Measurements from ENCODE around the gene MED8. TPM values are rescaled to one million over a fixed set of nuclear protein-coding genes. Genes with fewer than 3 reads are reported as not detected.
"Not testable (repeated sequence)": the region's sequence is repeated elsewhere in the genome, so short reads cannot be mapped to it uniquely, and the experiment has no call there.

MED8 gene
- total RNA-seq, 1 donor from 2014 or later = 83.2 TPM

DNA sequence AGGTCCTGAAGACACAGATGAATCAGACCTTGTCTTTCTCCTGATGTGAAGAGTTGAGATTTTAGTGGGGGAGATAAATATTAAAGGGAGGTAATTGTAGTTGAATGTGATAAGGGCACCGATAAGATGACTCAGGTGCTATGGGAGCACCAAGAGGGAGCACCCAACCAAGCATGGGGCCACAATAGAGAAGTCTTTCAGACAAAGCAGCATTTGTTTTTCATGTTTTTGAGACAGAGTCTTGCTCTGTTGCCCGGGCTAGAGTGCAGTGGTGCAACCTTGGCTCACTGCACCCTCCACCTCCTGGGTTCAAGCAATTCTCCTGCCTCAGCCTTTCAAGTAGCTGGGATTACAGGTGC is 16.3 kb upstream of the MED8 start:
- H3K36me3 ChIP-seq (ENCODE audit: control insufficient read depth, insufficient read depth, low read length) = peaks cover 20% of the 10 kb centered on the region
- H3K27me3 ChIP-seq (ENCODE audit: control insufficient read depth, insufficient read depth, low read length) = no peaks in the 10 kb centered on the region
- DNase-seq (ENCODE audit: low read depth) = no peak
- FAIRE-seq = no peak
- H3K4me3 ChIP-seq (ENCODE audit: low read depth, low read length) = no peak overlapping the region
- no peak for TF ChIP-seq CTCF (IDR thresholded peaks at IDR 0.05; ENCODE audit: insufficient read depth, low read length, severe bottlenecking)

DNA sequence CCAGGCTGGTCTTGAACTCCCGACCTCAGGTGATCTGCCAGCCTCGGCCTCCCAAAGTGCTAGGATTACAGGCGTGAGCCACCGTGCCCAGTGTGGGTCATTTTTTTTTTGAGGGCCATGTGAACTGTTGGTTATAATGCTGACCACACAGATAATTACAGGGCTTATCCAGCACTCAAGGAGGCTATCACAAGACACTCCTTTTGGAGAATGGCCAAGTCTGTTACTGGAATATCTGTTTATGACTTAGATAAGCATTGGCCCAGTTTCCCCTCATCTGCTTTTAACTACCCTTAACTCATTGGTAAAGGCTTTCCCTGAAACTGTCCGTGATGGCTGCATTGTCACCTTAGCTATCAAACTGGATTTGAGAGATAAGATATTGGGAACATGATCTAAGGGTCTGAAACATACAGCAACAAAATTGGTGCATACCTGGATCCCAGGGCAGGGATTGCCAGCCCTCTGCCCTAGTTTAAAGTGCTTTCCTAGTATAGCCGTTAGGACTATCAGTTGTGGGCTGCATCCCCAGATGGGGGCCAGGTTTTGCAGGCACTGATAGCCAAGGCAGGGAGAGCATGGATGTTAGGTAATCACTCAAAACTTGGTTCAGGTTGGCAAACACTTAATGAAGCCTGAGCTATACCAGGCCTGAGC is 15.7 kb upstream of the MED8 start:
- no peaks in the 10 kb centered on the region for H3K27me3 ChIP-seq (ENCODE audit: control insufficient read depth, insufficient read depth, low read length)
- TF ChIP-seq CTCF (IDR thresholded peaks at IDR 0.05; ENCODE audit: insufficient read depth, low read length, severe bottlenecking) = no peak
- FAIRE-seq (no peak), DNase-seq (ENCODE audit: low read depth) (no peak)
- H3K36me3 ChIP-seq (ENCODE audit: control insufficient read depth, insufficient read depth, low read length) = peaks cover 20% of the 10 kb centered on the region
- no peak overlapping the region for H3K4me3 ChIP-seq (ENCODE audit: low read depth, low read length)

GRCh38 chr1:43404353-43404752 is 14.8 kb upstream of the MED8 start:
- H3K27me3 ChIP-seq (ENCODE audit: control insufficient read depth, insufficient read depth, low read length) = no peaks in the 10 kb centered on the region
- TF ChIP-seq CTCF (IDR thresholded peaks at IDR 0.05; ENCODE audit: insufficient read depth, low read length, severe bottlenecking) = no peak
- DNase-seq (ENCODE audit: low read depth) = no peak
- peaks cover 20% of the 10 kb centered on the region for H3K36me3 ChIP-seq (ENCODE audit: control insufficient read depth, insufficient read depth, low read length)
- no peak overlapping the region for H3K4me3 ChIP-seq (ENCODE audit: low read depth, low read length)
- FAIRE-seq = no peak

DNA sequence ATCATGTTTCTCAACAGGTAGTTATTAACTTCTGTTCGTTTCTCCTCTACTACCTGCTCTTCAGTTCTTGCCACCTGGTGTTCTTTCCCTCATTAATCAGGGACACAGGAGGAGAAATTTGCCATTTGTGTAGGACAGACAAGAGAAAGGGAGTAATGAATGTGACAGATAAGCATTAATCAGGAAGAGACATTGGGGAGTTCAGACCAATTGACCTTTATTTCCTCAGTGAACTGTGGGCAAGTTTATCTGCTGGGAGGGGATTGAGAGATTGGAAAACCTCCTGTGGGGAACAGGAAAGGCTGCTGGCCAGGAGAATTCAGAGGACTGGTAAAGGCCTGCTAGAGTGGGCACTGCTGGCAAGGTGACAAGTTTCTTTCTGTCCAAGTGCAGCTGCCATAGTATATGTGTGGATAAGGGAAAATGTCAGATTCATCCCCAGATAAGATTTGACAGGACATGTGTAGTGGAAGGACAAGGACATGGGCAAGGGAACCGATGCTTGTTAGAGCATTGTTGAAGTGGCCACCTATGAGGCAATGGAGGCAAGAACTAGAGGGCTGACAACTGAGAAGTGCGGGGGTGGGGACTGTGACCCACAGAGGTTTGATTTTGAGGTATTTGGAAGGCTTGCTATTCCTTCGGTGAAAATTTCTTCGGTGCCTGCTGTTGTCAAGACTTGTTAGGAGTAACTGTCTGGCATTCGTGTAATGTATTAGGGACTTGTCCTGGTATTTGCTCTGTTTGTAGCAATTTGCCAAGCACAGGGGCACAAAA is 12.7 kb upstream of the MED8 start:
- Histone ChIP-seq H3K27me3 (ENCODE audit: control insufficient read depth, insufficient read depth, low read length) (no peaks in the 10 kb centered on the region), H3K36me3 (ENCODE audit: control insufficient read depth, insufficient read depth, low read length) (peaks cover 18% of the 10 kb centered on the region), H3K4me3 (ENCODE audit: low read depth, low read length) (no peak overlapping the region)
- FAIRE-seq (no peak), DNase-seq (ENCODE audit: low read depth) (no peak)
- TF ChIP-seq CTCF (IDR thresholded peaks at IDR 0.05; ENCODE audit: insufficient read depth, low read length, severe bottlenecking) = no peak

DNA sequence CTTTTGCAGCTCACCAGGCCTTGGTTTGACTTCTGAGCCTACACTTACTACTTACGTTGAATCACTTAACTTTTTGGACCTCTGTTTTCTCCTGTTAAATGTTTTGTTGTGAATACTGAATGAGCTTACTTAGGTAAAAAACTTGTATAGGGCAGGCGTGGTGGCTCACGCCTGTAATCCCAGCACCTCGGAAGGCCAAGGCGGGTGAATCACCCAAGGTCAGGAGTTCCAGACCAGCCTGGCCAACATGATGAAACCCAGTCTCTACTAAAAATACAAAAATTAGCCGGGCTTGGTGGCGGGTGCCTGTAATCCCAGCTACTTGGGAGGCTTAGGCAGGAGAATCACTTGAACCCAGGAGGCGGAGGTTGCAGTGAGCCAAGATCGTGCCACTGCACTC is 10.8 kb upstream of the MED8 start:
- not testable (repeated sequence) for DNase-seq (ENCODE audit: low read depth); H3K4me3 ChIP-seq (ENCODE audit: low read depth, low read length); H3K27me3 ChIP-seq (ENCODE audit: control insufficient read depth, insufficient read depth, low read length); FAIRE-seq
- H3K36me3 ChIP-seq (ENCODE audit: control insufficient read depth, insufficient read depth, low read length) = peaks cover 15% of the 10 kb centered on the region

GRCh38 chr1:43398227-43398626 is 8.6 kb upstream of the MED8 start:
- FAIRE-seq = no peak
- peaks cover 2% of the 10 kb centered on the region for H3K36me3 ChIP-seq (ENCODE audit: control insufficient read depth, insufficient read depth, low read length)

More at GRCh38 chr1:43398227-43398626, 8.6 kb upstream of the MED8 start:
- DNase-seq (ENCODE audit: low read depth) = no peak
- TF ChIP-seq CTCF (IDR thresholded peaks at IDR 0.05; ENCODE audit: insufficient read depth, low read length, severe bottlenecking) = no peak
- no peak overlapping the region for H3K4me3 ChIP-seq (ENCODE audit: low read depth, low read length)
- no peaks in the 10 kb centered on the region for H3K27me3 ChIP-seq (ENCODE audit: control insufficient read depth, insufficient read depth, low read length)
